IPS-NIHi11 (cell line): ENCODE data around the gene FAM110D.

Experiments
- DNase-seq: peaks from one replicate; pipeline ENCODE4 v3.0.0; 2012; ENCODE audit warnings: mixed read lengths, low spot score

The FAM110D gene

DNA sequence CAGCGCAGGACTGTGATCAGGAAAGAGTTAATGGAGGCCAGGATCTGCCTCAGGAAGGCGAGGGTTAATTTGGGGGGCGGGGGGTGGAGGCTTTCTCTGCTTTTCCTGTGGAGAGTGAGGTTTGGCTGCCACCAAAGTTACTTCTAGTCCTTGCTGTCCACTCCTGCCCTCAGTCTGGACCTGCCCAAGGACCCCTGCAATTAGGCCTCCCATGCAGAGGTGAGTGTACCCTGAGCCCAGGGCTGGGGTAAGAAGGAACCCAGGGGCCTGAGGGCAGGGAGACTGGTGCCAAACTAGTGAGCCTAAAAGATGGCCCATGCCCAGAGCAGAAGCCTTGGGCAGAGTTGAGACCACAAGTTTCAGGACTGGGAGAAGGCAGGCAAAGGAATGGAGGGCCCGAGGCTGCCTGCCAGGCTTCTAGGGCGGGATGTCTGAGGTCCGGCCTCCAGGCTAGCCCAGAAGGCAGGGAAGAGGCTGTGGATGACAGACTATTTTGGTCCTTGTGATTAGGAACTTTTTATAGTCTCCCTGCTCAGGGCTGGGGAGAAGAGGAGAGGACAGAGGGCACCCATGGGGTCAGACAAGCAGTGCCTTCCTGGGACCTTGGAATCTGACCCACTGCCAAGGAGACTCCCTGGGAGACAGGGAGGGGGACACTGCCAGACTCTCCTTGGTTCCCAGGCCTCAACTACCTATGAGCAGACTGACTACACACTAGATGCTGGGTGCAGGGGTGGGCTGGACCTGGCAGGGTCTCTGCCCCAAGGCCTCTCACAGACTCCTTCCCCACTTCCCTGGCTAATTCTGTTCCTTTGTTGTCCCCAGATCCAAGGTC, at the start of gene FAM110D:
TSS of gene FAM110D (plus strand) at position 172 of the 835 bp plus-strand sequence. CDS start 2,213 bp downstream, outside the sequence.
- DNase-seq = no peak

DNA sequence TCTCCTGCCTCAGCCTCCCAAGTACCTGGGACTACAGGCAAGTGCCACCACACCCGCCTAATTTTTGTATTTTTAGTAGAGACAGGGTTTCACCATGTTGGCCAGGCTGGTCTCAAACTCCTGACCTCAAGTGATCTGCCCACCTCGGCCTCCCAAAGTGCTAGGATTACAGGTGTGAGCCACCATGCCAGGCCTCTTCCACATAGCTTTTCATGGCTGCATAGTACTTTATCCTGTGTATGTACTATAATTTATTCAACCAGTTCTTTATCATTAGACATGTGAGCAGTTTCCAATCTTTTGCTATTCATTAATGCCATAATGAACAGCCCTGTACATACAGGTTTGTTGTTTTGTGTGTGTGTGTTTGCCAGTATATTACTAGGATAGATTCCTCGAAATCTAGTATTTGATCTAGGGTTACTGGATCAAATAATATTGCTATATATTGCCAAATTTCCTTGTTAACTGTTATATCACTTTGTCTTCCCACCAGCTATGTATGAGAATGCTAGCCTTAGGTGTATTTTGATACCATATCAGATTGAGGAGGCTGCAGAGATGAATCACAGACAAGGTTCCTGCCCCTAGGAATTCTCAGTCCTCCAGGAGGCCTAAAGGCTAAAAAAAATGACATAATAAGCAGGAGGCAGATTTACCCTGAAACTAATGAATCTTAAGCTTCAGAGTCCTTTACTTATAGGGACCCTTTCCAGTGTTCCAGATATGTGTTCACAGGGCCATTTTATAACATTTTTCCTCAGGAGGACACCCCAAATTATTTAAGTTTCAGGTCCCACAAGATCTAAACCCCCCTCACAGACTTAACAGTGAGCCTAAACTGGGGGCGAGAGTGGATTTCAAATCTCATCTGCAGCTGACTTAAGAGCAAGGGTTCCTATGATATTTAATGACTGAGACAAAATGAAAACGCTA, 49.4 kb upstream of the FAM110D start:
- DNase-seq = no peak

DNA sequence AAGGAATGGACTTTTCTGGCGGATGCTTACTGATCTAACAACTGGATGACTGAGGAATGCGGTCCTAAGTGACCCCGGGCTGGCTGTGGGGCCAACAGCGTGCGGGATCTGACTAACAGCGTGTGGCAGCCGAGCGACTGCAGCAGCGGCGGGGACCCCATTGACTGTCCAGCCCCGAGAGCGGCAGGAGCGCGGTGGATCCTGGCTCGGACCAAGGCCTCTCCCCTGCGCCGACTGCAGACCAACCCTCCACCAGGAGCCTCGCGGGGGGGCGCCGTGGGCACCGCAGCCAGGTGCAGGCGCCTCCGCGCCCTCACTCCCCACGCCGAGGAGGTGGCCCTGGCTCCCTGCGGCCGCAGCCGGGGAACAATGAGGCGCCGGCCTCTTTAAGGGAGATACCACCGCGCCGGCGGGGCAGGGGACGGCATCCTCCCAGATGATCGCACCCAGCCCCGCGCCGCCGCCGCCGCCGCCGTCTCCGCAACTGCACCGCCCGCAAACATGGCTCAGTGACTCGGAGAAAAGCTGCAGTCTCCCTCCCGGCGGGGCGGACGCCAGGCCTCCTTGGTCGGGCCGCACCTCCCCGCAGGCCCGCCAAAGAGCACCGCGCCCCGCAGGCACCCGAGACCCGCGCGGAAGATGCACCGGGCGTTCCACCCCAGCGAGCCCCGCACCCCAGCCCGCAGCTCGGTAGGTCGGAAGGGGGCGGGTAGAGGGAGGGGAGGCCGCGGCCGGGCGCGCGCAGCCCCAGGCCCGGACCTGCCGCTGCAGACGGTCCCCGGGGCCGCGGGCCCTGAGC, 47.9 kb upstream of the FAM110D start:
- peak; percentile 86 for DNase-seq

DNA sequence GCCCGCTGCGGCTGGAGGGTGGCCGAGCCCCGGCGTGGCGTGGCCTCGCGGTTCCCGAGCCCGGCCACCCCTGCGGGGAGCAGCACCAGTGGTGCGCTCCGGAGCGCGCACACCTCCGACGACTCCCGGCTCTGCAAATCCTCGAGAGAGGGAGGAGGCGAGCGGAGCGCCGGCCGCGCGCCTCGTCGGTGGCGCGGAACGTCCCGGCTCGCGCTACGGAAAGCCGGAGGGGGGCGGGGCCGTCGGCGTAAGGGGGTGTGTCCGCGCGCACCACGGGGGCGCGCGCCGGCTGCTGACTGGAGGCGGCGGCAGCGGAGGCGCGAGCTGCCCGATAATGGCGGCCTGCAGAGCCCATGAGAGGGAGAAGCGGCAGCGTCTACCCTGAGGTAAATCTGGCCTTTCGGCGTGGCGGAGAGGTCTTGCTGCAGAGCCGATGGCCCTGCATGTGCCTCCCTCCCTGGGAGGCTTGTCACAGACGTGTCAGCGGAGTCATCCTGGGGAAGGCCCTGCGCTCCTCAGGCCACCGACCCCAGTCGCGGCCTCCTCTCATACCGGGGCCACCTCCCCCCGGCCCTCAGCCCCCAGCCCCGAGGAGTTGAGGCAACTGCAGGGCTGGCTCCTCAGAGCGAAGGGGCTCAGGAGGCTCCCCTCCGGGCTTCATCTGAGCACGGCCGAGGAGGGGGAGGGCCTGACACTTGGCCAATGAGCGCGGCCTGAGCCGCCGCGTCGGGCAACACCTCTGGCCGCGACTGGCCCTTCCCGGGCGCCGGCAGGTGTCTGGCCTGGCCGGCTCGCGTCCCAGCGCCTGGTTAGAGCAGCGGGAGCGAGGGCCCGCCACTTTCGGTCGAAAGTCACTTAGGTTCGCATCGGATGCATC, 47.1 kb upstream of the FAM110D start, which contains the start of gene PDIK1L:
TSS of gene PDIK1L (plus strand) at position 295 of the 877 bp plus-strand sequence. CDS start 2,485 bp downstream, outside the sequence.
- DNase-seq = peak; percentile 92

DNA sequence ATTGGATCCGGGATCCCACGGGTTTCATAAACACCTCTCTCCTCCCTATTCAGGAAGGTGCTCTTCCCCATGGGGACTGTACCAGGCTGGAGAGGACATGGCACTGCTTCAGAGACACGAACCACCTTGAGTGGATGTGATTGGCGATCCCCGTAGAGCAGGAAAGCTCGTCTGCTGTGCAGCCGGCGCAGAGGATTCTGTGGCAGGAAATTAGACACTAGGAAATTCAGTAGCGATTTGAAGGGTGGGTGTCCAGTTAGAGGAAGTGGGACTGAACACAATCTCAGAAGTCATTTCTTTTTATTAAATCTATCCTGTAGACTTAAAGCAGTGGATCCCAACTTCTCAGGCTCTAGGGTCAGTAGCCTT, 46.5 kb upstream of the FAM110D start:
- DNase-seq = no peak

DNA sequence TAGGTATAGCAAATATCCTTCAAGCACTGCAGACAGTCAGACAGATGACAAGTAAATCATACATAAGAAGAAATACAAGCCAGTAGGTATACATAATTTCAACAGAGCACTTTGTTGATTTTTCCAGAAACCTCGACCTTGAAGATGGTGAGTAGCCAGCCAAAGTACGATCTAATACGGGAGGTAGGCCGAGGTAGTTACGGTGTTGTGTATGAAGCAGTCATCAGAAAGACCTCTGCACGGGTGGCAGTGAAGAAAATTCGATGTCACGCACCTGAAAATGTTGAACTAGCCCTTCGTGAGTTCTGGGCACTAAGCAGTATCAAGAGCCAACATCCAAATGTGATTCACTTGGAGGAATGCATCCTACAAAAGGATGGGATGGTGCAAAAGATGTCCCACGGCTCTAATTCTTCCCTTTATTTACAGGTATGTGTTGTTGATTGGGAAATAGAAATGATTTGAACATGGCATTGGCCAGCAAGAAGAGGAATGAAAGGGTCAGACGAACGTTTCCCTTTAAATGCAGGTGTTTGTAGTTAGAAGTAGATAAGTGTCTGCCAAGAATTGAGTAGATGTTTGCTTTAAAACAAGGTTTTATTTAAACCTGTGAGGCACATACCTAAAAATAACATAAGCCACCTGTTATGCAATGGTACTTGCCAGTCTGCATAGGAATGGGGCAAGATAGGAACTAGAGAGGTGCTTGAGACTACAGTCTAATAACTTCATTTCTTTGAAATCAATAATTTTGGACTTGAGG, 44.5 kb upstream of the FAM110D start:
- DNase-seq = no peak

DNA sequence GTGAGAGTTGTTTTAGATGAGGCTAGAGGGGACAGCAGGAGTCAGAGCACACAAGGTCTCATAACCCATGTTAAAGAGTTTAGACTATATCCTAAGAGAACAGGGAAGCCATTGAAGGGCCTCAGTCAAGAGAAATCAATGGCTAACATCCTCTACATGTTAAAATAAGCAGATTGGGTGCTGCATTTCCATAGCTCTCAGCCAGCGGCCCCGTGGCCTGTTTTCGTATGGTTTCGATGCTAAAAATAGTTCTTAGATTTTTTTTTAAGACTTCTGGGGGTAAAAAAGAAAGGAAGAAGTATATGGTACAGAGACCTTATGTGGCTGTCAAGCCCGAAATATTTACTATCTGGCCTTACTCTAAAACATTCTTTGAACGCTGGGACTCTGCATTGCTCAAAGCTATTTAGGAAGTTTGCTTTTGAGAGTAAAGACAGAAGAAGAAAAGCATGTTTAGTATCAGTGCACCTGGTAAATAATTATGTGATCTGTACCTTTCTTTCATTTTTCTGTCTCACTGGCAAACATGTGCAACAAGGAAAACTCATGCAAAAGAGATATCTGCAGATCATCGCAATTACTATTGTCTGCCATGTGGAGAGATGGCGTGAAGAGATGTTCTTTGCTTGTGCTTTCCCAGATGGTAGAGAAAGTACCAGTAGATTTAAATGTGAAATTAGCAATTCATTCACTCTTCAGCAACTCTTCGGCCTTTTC, 38.8 kb upstream of the FAM110D start:
- DNase-seq = no peak

DNA sequence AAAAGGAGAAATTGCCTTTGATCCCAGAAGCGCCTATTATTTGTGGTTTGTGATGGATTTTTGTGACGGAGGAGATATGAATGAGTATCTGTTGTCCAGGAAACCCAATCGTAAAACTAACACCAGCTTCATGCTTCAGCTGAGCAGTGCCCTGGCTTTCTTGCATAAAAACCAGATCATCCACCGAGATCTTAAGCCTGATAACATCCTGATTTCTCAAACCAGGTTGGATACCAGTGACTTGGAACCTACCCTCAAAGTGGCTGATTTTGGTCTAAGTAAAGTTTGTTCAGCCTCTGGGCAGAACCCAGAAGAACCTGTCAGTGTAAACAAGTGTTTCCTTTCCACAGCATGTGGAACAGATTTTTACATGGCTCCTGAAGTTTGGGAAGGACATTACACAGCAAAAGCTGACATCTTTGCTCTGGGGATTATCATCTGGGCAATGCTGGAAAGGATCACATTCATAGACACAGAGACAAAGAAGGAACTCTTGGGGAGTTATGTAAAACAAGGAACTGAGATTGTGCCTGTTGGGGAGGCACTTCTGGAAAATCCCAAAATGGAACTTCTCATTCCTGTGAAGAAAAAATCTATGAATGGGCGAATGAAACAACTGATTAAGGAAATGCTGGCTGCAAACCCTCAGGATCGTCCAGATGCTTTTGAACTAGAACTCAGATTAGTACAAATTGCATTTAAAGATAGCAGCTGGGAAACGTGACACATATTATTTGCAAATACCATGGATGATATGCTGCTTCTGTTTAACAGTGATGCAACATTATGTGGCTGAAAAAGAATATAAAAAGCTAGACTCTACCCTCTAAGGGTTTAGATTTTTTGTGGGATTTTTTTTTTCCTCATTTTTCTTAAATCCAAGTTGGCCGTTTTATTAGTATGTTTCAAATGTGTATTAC, 36.8 kb upstream of the FAM110D start:
- DNase-seq = no peak

DNA sequence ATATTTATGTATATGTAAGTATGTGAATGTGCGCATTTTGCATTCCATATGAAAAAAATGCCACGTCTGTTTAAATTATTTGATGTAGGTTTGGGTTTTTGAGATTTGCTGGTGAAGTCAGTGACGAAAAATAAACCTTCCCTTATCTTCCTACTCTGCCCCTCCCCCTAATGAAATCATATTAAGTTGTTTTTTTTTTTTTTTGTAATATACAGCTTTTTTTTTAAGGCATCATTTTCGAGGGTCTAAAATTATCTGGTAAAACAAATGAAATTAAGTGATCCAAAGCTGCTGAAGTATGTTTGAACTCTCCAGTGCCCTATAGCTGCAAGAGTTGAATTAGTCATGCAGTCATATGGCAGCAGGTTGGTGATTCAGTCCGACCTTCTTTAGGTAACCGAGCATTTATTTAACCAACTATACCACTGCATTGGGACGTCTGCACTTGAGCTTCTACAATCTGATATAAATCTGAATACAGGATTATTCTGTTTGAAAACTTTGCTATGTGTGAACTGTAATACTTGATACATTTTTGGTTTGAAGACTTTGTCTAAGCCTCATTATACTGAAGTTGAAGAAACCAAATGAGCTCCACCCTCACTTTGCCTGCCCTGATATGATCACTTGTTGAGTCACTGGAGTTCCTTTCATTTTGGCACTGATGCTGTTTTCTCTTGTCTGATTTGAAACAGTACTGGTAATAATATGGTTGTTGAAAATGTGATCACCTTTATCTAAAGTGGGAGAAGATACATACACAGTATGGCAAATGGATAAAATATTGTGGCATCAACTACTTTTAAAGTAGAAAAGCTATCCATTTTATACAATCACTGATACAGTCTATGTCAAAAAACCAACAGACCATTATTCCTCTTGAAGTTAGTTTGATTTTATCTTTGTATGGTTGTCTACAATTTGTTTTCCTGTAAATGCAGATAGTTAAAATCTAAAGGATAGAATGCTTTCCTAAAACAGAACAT, 35.6 kb upstream of the FAM110D start:
- no peak for DNase-seq

DNA sequence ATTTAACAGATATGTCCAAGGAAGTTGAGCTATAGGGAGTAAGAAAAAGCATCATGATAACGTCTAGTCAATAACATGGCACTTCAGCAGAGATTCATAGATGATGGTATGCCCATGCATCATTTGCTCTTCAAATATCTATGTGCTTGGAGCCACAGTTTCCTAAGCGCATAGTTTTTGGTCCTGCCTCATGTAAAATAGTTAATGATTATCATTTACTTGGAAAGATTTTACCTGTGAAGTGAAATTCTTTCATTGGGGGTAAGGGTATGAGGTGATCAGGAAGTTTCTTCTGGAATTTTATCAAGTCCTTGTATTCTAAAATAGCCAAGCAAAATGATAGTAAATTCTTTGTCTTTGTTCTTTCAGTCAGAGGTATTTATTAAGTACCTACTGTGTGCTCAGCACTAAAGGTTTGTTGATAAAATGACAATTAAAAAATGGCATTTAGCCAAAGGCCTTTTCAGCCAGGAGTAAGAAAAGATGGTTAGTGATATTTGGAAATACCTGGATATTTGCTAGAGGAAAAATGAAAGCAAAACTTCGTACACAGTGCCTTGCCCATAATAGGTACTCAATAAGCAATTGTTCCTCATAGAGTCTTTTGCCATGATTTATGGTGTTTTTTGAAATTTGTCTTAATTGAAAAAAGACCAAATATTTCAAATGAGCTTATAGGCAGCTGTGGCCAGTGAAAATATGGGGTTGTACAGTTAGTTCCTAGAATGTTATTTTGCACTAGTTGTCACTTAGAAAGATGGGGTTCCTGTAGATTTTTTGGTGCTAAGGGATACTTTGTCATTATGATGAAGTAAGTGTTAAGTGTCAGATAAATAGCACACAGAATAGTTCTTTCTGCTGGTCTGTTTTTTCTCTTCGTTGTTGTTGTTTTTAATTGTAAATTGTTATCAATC, 34.2 kb upstream of the FAM110D start:
- no peak for DNase-seq

DNA sequence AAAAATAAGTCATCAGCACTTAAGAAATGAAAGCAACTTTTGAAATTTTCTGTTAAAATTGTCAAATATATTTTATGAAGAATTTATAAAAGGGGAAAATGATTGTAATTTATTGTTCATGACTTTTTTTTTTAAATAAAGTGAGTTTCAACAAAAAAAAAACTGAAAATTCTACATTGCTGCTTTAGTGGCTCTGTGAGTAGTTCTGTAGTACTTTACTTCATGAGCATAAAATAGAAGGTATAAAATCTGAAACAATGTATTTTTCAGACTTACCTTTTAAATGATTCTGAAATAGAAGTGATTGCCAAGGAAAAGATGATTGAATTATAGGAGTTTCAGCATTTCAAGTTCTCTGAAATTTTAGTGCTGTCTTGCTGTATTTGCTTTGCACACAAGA, 33.5 kb upstream of the FAM110D start:
- no peak for DNase-seq

DNA sequence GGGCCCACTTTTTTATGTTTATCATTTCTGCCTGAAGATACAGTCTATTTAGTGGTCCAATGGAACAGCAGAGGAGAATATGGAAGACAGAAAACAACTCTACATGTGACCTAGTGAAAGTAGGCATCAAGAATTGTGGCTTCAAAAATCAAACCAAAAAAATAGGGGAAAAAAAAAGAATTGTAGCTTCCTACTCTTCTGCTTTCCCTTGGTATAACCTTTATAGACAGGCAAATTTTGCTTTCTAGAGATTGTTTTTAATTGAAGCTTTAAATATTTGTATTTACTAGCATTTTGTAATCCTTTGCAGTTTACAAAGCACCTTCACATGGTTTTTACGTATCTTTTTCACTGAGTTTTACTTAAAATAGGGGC, 32.9 kb upstream of the FAM110D start:
- no peak for DNase-seq

DNA sequence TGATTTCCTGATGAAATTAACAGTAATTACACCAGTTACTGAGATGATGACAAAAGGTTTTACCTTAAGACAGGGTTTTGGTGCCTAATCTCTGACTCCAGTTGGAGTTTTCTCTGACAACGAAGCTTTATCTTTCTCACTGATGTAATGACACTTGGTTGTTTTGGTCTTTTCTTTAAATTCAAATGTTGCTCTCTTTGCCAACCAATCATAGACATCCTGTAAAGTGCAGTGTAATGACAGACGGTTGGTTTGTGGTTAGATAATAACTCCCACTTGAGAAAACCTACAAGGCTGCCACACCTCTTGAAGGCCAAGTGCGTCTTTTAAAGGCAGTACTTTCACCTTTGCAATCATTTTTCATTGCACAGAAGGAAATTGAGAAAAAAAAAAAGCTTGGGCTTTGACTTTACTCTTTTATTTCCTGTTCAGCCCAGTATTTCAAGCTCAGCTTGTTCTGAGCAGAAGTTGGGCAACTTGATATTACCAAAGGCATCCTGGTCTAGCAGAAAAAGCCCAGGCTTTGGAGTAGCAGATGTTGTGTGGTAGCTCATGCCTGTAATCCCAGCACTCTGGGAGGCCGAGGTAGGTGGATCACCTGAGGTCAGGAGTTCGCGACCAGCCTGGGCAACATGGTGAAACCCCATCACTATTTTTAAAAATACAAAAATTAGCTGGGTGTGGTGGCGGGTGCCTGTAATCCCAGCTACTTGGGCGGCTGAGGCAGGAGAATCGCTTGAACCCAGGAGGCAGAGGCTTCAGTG, 32.4 kb upstream of the FAM110D start:
- no peak for DNase-seq

DNA sequence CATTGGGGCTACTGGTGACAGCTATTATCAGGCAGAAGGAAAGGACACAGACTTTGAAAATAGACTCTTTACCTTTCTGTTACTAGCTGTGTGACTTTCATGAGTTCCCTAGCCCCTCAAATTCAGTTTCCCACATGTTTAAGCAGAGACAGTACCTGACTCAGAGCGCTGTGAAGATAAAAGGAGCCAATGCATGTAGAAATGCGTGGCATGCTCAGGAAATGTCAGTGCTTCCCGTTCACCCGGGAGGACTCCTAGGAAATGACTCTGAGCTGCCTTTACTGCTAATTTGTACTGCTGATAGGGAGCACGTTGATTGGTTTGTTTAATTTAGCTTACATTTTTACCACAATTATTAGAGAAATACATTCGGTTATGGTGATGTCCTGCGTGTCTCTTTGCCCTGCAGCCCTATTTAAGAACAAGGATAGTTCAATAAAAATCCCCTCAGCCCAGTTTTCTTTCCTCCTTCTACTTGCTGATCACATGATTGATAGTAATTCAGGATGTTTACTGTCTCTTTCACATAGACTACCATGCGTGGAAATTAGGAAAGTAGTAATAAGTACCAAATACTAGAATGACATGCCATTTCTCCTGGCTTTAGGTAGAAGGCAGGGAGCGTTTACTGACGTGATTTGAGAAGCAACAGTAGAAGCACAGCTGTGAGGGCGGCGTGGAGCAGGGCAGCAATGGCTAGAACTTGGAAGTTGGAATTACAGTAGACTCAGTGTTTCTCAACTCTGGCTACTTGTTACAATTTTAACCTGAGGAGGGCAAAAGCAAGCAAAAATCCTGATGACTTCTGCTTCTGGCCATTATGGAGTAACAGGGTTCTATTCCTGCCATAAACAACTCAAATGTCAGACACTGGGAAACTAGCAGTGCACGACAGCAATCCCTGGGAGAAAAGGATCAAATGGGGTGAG, 31.4 kb upstream of the FAM110D start:
- DNase-seq = no peak
